Measurements from ENCODE around the gene CCDC27. TPM values are rescaled to one million over a fixed set of nuclear protein-coding genes. Genes with fewer than 3 reads are reported as not detected.

Gene CCDC27
- total RNA-seq, 1 experiment from 2014 or later = 0.13 TPM

GRCh38 chr1:3762151-3762872, 10.1 kb downstream of the CCDC27 start (continued):
- TF ChIP-seq, protein P1, sequence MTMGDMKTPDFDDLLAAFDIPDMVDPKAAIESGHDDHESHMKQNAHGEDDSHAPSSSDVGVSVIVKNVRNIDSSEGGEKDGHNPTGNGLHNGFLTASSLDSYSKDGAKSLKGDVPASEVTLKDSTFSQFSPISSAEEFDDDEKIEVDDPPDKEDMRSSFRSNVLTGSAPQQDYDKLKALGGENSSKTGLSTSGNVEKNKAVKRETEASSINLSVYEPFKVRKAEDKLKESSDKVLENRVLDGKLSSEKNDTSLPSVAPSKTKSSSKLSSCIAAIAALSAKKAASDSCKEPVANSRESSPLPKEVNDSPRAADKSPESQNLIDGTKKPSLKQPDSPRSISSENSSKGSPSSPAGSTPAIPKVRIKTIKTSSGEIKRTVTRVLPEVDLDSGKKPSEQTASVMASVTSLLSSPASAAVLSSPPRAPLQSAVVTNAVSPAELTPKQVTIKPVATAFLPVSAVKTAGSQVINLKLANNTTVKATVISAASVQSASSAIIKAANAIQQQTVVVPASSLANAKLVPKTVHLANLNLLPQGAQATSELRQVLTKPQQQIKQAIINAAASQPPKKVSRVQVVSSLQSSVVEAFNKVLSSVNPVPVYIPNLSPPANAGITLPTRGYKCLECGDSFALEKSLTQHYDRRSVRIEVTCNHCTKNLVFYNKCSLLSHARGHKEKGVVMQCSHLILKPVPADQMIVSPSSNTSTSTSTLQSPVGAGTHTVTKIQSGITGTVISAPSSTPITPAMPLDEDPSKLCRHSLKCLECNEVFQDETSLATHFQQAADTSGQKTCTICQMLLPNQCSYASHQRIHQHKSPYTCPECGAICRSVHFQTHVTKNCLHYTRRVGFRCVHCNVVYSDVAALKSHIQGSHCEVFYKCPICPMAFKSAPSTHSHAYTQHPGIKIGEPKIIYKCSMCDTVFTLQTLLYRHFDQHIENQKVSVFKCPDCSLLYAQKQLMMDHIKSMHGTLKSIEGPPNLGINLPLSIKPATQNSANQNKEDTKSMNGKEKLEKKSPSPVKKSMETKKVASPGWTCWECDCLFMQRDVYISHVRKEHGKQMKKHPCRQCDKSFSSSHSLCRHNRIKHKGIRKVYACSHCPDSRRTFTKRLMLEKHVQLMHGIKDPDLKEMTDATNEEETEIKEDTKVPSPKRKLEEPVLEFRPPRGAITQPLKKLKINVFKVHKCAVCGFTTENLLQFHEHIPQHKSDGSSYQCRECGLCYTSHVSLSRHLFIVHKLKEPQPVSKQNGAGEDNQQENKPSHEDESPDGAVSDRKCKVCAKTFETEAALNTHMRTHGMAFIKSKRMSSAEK (CRISPR knock-in tag; IDR thresholded peaks at IDR 0.05; ENCODE audit: borderline replicate concordance) = no peak
- TF ChIP-seq, protein P2, sequence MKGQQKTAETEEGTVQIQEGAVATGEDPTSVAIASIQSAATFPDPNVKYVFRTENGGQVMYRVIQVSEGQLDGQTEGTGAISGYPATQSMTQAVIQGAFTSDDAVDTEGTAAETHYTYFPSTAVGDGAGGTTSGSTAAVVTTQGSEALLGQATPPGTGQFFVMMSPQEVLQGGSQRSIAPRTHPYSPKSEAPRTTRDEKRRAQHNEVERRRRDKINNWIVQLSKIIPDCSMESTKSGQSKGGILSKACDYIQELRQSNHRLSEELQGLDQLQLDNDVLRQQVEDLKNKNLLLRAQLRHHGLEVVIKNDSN (CRISPR knock-in tag; IDR thresholded peaks at IDR 0.05) = no peak
- TF ChIP-seq MLX (CRISPR knock-in tag; IDR thresholded peaks at IDR 0.05) = no peak

DNA sequence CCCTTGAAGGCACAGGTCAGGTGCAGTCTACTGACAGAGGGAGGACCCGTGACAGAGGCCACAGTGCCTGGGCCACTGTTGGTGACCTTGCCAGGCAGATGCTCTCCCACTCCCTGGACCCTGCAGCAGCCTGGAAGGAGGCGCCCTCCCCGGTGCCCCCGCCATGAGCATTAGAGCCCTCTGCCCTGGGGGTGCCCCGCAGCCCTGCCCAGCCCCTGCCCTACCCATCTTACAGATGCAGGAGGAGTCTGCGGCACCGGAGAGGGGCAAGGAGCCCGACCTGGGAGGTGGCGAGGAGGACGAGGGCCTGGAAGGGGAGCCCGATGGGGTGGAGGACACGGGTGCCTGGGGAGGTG, 10.6 kb downstream of the CCDC27 start:
- POLR2A ChIA-PET = no interaction called here
- Mint-ChIP-seq H3K27me3 (ENCODE audit: low read depth) (peaks cover 38% of the 10 kb centered on the region), H3K4me3 (no peak overlapping the region), H3K4me1 (0 out of 2 replicates have a peak, but pooled peaks cover 8% of the 10 kb centered on the region), H3K36me3 (peaks cover 5% of the 10 kb centered on the region; the same call in 1 of the 2 replicates), H3K9me3 (peaks cover 28% of the 10 kb centered on the region), H3K27ac (no peak overlapping the region)
- CTCF ChIA-PET = interaction anchor here (1.1 to 1.4 kb wide), 2 partner anchors 9 to 36 kb away, joined by 3 to 4 read pairs; no protein-coding TSS in a partner anchor
- TF ChIP-seq, protein P3, sequence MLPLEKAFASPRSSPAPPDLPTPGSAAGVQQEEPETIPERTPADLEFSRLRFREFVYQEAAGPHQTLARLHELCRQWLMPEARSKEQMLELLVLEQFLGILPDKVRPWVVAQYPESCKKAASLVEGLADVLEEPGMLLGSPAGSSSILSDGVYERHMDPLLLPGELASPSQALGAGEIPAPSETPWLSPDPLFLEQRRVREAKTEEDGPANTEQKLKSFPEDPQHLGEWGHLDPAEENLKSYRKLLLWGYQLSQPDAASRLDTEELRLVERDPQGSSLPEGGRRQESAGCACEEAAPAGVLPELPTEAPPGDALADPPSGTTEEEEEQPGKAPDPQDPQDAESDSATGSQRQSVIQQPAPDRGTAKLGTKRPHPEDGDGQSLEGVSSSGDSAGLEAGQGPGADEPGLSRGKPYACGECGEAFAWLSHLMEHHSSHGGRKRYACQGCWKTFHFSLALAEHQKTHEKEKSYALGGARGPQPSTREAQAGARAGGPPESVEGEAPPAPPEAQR (CRISPR knock-in tag; IDR thresholded peaks at IDR 0.05) = no peak
- no peak for DNase-seq (ENCODE audit: low spot score)
- ATAC-seq = no peak

GRCh38 chr1:3763351-3764125, 11.3 kb downstream of the CCDC27 start:
- ChIA-PET CTCF (interaction anchor here (1.1 to 1.4 kb wide), 3 partner anchors 8 to 39 kb away, joined by 3 to 8 read pairs (median 4); no protein-coding TSS in a partner anchor), POLR2A (no interaction called here)
- no peak overlapping the region; the same call in 1 of the 2 replicates for H3K27ac Mint-ChIP-seq
- peaks cover 38% of the 10 kb centered on the region for H3K27me3 Mint-ChIP-seq (ENCODE audit: low read depth)
- ATAC-seq (no peak), DNase-seq (ENCODE audit: low spot score) (no peak)
- peaks cover 5% of the 10 kb centered on the region; the same call in 1 of the 2 replicates for H3K36me3 Mint-ChIP-seq
- peaks cover 28% of the 10 kb centered on the region for H3K9me3 Mint-ChIP-seq
- TF ChIP-seq, protein P4, sequence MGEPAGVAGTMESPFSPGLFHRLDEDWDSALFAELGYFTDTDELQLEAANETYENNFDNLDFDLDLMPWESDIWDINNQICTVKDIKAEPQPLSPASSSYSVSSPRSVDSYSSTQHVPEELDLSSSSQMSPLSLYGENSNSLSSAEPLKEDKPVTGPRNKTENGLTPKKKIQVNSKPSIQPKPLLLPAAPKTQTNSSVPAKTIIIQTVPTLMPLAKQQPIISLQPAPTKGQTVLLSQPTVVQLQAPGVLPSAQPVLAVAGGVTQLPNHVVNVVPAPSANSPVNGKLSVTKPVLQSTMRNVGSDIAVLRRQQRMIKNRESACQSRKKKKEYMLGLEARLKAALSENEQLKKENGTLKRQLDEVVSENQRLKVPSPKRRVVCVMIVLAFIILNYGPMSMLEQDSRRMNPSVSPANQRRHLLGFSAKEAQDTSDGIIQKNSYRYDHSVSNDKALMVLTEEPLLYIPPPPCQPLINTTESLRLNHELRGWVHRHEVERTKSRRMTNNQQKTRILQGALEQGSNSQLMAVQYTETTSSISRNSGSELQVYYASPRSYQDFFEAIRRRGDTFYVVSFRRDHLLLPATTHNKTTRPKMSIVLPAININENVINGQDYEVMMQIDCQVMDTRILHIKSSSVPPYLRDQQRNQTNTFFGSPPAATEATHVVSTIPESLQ (CRISPR knock-in tag; IDR thresholded peaks at IDR 0.05) = no peak
- no peak for TF ChIP-seq CBFB (CRISPR knock-in tag; IDR thresholded peaks at IDR 0.05; ENCODE audit: low read depth)
- H3K4me1 Mint-ChIP-seq = 0 out of 2 replicates have a peak, but pooled peaks cover 8% of the 10 kb centered on the region
- H3K4me3 Mint-ChIP-seq = no peak overlapping the region
